Sigmoid colon (tissue), 3 donors: ENCODE data around the gene SRRM2.

ENCODE experiments used
- CTCF ChIP-seq, 4 experiments: fragments of 450-650 bp in 3 of 4; fragments of 200-600 bp in 1 of 4; IDR thresholded peaks; one replicate each; pipeline ENCODE4 v1.5.1; 2016 to 2019; ENCODE audit warnings: antibody characterized with exemption in 4 of 4, mild to moderate bottlenecking in 3 of 4, moderate library complexity in 2 of 4
- POLR2A ChIP-seq, 2 donors: fragments of 450-650 bp; IDR thresholded peaks; one replicate each; pipeline ENCODE4 v1.6.1; 2016; ENCODE audit warnings: antibody characterized with exemption in 2 of 2, mild to moderate bottlenecking in 2 of 2, moderate library complexity in 2 of 2

GRCh38 chr16:2736476-2737237, 15.8 kb upstream of the SRRM2 start:
- TF ChIP-seq CTCF (IDR thresholded peaks at IDR 0.05), result no peak
- TF ChIP-seq POLR2A (IDR thresholded peaks at IDR 0.05), result no peak
